GM12891 (cell line): Measurements from ENCODE around the gene CALML6.
"Not testable (repeated sequence)": the region's sequence is repeated elsewhere in the genome, so short reads cannot be mapped to it uniquely, and the experiment has no call there.

Source experiments
- DNase-seq: peaks from one replicate; pipeline ENCODE4 v3.0.0; 2011; ENCODE audit warnings: low spot score; ENCODE audit not compliant: insufficient read length
- FAIRE-seq: peaks from 2 replicates; lab custom pipeline; 2011; peaks lifted over from hg19 to GRCh38; lab: Jason Lieb, UNC
- PAX5 ChIP-seq: IDR thresholded peaks from 2 replicates; pipeline ENCODE4 v1.6.1; 2011; ENCODE audit warnings: low read length, moderate library complexity, mild to moderate bottlenecking; ENCODE audit not compliant: insufficient read depth, severe bottlenecking
- POLR2A ChIP-seq: IDR thresholded peaks from 2 replicates; pipeline ENCODE4 v1.6.1; 2011; ENCODE audit warnings: low read depth, low read length, control low read depth
- POLR2AphosphoS5 ChIP-seq: IDR thresholded peaks from 2 replicates; pipeline ENCODE4 v1.6.1; 2011; ENCODE audit warnings: low read depth, low read length, control low read depth
- POU2F2 ChIP-seq: IDR thresholded peaks from 2 replicates; pipeline ENCODE4 v1.6.1; 2011; ENCODE audit warnings: low read depth, mild to moderate bottlenecking, control low read depth, low read length, moderate library complexity
- SPI1 ChIP-seq: IDR thresholded peaks from 2 replicates; pipeline ENCODE4 v1.6.1; 2011; ENCODE audit warnings: low read depth, low read length, control low read depth
- TAF1 ChIP-seq: IDR thresholded peaks from 2 replicates; pipeline ENCODE4 v1.6.1; 2011; ENCODE audit warnings: low read depth, low read length, control low read depth

Gene CALML6

DNA sequence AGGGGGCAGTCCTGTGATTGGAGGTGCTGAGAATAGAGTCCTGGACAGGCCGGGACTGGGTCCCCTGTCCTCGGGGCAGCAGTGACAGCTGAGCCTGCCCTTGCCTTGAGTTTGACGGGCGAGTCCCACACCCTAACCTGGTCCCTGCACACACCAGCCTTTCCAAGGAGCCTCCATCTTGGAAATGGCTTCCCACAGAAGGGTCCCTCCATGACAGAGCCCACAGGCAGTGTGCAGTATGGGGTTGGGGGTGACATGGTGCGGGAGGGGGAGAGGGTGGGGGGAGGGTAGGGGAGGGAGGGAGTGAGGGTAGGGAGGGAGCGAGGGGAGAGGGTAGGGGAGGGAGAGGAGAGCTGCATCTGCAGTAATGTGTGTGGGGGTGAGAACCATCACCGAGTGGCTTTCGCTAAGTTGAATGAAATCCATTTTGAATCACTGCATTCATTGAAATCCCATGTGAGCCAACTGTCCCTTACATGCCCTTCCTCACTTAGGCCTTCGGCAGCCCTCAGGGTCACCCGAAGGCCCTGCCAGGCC is 14.1 kb downstream of the CALML6 start:
- TF ChIP-seq POLR2A (no peak), TAF1 (no peak), PAX5 (no peak), POU2F2 (no peak), SPI1 (no peak), POLR2AphosphoS5 (no peak)
- FAIRE-seq, result no peak
- DNase-seq, result no peak

DNA sequence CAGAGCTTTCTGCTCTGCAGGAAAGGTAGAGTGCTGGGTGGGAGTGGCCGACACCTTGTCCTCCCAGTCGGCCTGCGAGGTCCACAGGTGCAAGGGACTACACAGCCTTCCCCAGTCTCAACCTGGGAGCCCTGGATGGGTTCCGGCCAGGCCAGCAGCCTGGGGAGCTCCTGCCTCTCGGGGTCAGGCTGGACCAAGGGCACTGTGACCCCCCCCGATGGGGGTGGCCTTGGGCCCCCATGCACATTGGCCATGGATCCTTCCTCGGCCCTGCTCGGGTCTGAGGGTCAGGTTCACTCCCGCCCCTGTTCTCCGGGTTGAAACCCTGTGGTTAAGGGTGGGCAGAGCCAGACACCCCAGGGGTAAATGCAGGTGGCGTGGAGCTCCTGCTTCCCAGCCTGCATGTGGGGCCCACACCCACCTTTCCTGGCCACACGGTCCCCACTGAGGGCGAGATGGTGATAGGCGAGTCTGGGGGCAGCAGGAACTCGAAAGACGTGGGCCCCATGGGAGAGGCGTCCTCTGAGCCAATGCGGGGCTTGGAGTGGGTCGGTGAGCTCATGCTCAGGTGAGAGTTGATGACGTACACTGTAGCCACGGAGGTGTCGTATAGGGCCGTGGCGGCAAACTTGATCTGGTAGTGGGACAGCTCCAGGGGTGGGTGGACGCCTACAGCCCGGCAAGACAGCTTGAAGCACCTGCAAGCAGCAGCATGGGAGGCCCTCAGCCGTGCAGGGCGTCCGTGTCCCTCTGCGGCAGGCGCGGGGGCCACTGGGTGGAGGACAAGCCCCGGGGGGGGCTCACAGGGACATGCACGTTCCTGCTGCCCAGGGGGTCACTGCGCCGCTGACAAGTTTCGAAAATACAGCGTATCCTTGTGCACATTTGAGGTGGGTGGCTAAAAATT is 14.8 kb downstream of the CALML6 start:
- no peak for FAIRE-seq

DNA sequence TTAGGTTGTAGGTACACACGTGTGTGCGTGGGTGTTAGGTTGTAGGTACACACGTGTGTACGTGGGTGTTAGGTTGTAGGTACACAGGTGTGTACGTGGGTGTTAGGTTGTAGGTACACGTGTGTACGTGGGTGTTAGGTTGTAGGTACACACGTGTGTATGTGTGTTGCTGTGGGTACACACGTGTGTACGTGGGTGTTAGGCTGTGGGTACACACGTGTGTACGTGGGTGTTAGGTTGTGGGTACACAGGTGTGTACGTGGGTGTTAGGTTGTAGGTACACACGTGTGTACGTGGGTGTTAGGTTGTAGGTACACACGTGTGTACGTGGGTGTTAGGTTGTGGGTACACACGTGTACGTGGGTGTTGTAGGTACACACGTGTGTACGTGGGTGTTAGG is 19.8 kb downstream of the CALML6 start:
- not testable (repeated sequence) for DNase-seq
- FAIRE-seq, result peak; percentile 86

More for the DNA sequence above, 14.8 kb downstream of the CALML6 start:
- DNase-seq, result no peak
- TF ChIP-seq PAX5 (no peak), SPI1 (no peak), POLR2AphosphoS5 (no peak), POLR2A (no peak), POU2F2 (no peak), TAF1 (no peak)

DNA sequence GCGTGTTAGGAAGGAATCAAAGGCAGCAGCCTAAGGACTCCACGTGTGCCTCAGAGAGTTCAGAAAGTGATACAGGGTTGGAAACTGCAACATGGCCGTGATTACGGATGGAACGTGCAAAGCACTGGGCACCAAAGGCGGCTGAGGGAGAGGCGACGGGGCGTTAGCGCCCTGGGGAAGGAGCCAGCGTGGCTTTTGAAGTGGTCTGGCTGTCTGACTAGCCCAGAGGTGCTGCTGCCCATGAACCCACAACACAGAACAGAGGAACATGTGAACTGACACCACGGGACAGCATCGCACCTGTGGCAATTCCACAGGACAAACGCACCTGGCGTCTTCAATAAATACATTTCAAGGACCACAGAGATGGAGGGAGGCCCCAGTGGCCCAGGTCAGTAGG is 22.0 kb downstream of the CALML6 start:
- TF ChIP-seq POLR2A (no peak), PAX5 (no peak), SPI1 (no peak), POU2F2 (no peak), POLR2AphosphoS5 (no peak), TAF1 (no peak)
- DNase-seq (no peak), FAIRE-seq (no peak)

DNA sequence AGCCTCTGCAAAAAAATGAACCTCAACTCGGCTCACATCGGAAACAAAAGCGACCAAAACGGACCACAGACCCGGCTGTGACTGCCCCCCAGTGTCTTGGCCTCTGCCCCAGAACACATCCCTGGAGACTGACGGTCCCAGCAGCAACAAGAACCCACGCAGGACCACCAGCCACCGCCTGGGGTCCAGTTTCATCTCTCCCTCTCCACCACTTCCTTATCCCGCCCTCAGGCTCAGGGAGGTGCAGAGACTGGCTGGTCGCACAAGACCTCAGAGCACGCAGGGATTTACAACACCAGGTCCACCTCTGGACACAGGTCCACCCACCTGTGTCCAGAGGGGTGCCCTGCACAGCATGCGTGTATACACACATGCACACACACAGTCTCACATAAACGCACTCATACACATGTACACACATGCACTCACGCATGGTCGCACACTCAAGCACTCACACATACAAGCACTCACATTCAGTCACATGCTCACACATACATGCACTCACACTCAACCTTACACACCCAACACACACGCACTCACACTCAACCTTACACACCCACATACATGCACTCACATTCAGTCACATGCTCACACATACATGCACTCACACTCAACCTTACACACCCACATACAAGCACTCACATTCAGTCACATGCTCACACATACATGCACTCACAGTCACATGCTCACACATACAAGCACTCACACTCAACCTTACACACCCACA is 22.7 kb downstream of the CALML6 start:
- DNase-seq (no peak), FAIRE-seq (no peak)
- TF ChIP-seq PAX5, result no peak
- TF ChIP-seq POLR2A, result no peak
- no peak for TF ChIP-seq TAF1
- no peak for TF ChIP-seq SPI1
- TF ChIP-seq POLR2AphosphoS5, result no peak
- TF ChIP-seq POU2F2, result no peak

DNA sequence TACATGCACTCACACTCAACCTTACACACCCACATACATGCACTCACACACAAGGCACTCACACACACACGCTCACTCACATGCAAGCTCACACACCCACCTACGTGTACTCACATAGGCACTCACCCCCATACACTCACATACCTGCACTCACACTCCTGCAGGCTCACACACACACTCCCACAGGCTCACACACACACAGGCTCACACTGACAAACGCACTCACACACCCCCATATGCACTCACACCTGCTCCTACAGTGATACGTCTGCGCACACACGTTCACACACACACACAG is 23.2 kb downstream of the CALML6 start:
- no peak for FAIRE-seq
- no peak for DNase-seq
- TF ChIP-seq SPI1, result no peak
- no peak for TF ChIP-seq POLR2AphosphoS5
- TF ChIP-seq POLR2A, result no peak
- no peak for TF ChIP-seq PAX5
- TF ChIP-seq TAF1, result no peak
- no peak for TF ChIP-seq POU2F2

DNA sequence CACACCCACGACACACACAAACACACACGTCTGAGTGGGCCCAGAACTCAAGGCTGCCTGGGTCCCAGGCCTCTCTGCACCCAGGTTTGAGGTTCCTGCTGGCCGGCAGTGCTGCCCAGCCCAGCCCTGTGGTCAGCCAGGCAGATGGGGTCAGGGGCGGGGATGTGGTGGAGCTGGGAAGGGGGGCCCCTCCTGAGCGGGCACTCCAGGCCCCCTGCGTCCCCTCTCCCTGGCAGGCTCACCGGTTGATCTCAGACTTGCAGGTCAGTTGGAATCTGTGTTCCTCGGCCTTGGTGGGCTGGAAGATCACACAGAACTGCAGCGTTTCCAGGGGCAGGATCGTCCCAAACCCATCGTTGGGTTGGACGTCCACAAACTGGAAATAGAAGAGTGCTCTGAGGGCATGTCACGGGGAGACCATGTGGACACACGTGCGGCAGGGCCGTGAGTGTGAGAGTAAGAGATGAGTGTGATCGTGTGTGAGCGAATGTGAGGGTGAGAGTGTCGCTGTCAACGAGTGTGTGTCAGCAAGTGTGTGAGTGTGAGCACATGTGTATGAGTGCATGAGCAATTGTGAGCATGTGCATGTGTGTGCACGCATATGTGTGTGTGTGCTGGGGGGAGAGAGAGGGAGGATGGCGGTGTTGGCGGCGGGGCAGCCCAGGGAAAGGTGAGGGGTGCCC is 23.7 kb downstream of the CALML6 start:
- no peak for TF ChIP-seq POU2F2
- no peak for TF ChIP-seq POLR2AphosphoS5
- TF ChIP-seq TAF1, result no peak
- TF ChIP-seq SPI1, result no peak
- no peak for TF ChIP-seq PAX5
- TF ChIP-seq POLR2A, result no peak
- DNase-seq, result no peak
- FAIRE-seq, result peak; percentile 31

DNA sequence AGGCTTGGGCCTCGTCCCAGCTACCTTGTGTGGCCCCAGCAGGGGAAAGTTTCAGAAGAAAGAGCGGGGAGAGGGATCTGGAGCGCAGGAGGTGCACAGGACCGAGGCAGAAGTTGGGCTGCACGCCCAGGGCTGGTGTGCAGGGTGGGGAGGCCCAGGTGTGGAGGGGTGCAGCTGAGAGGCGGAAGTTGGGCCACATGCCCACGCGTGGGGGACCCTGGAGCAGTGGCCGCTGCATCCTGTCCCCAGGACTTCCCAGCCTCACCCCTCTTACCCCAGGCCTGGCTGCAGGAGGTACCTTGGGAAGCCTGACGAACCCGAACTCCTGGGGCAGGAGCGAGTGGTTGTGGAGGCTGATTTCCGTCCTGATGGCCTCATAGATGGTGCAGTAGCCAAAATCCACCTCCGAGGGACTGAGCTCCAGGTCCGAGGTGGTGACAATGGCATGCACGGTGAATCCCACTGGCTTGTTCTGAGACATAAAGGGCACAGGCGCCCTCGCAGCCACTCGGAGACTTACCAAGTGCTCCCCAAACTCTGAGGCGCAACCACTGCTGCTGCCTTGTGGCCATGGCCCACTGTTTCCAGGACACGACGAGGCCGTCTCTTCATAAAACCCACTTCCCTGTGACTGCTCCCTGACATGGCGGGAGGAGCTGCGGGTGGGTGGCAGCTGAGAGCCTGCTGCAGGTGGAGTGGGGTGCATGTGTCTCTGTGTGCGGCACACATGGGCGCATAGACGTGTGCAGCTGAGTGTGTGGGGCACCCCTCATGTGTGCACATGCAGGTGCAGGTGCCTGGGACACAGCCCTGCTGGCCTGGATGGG is 24.4 kb downstream of the CALML6 start:
- no peak for DNase-seq
- TF ChIP-seq SPI1 (no peak), PAX5 (no peak), POLR2AphosphoS5 (no peak), POLR2A (no peak), TAF1 (no peak), POU2F2 (no peak)
- FAIRE-seq, result no peak

DNA sequence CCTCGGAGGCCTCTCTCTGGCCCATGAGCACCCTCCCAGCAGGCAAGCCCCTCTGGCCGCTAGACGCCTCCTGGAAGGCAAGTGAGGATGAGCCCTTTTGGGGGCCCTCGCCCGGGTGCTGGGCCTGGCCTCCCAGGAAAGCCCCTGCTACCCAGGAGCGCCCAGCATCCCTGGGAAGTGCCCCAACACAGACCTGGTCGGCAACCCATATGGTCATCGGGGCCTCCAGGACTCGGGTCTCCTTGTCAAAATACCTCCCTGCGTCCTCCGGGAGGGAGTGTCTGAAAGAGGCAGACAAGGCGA is 25.0 kb downstream of the CALML6 start:
- no peak for DNase-seq
- TF ChIP-seq POU2F2, result no peak
- TF ChIP-seq POLR2AphosphoS5, result no peak
- FAIRE-seq, result no peak
